Astrocyte of the cerebellum (primary cell): ENCODE measurements around the gene SIT1.

Experiments used
- DNase-seq: peaks from one replicate; pipeline ENCODE4 v3.0.0-alpha.2; 2011; ENCODE audit warnings: low read depth
- H3K4me3 ChIP-seq: 2 replicates; pipeline ENCODE4 v1.5.1; 2011; ENCODE audit warnings: mild to moderate bottlenecking, low read depth, low read length, moderate library complexity
- CTCF ChIP-seq: IDR thresholded peaks from 2 replicates; pipeline ENCODE4 v1.5.1; 2012; ENCODE audit warnings: low read length, low read depth, moderate library complexity, mild to moderate bottlenecking; ENCODE audit errors: missing control alignments
- in situ Hi-C: cut with HindIII; loops from 2 replicates; pipeline ENCODE4 v1.10.0; 2017; ENCODE audit warnings: low sequenced_read_pairs

SIT1 gene

GRCh38 chr9:35656348-35656747 lies 5.6 kb upstream of the SIT1 start:
- TF ChIP-seq CTCF = no peak
- no peak for DNase-seq
- H3K4me3 ChIP-seq = no peak overlapping the region
- in situ Hi-C loops = no loop called here

- in situ Hi-C loops = no loop called here
- no peak for TF ChIP-seq CTCF
- H3K4me3 ChIP-seq = no peak overlapping the region
- DNase-seq = no peak
Observed at GRCh38 chr9:35653611-35654010, 2.9 kb upstream of the SIT1 start.

GRCh38 chr9:35652829-35653209 lies 2.1 kb upstream of the SIT1 start:
- in situ Hi-C loops = no loop called here
- no peak for DNase-seq
- no peak overlapping the region for H3K4me3 ChIP-seq
- TF ChIP-seq CTCF = no peak

GRCh38 chr9:35651956-35652828 lies 1.5 kb upstream of the SIT1 start:
- H3K4me3 ChIP-seq = no peak overlapping the region
- in situ Hi-C loops = no loop called here
- TF ChIP-seq CTCF = no peak
- no peak for DNase-seq

GRCh38 chr9:35649431-35650340 lies 1.0 kb downstream of the SIT1 start:
- H3K4me3 ChIP-seq = no peak overlapping the region
- in situ Hi-C loops = no loop called here
- no peak for TF ChIP-seq CTCF
- DNase-seq = no peak

- peak; percentile 55 for DNase-seq
- in situ Hi-C loops = no loop called here
Observed at GRCh38 chr9:35646533-35647265, 4.0 kb downstream of the SIT1 start.

More at GRCh38 chr9:35646533-35647265, 4.0 kb downstream of the SIT1 start:
- TF ChIP-seq CTCF = peak; percentile 84
- peak overlapping the region; percentile 61 for H3K4me3 ChIP-seq
